Measurements from ENCODE around the gene DHRS2. TPM values are rescaled to one million over a fixed set of nuclear protein-coding genes. Genes with fewer than 3 reads are reported as not detected.

DHRS2 gene
- polyA plus RNA-seq, 1 donor from 2014 or later = 1.3 TPM

GRCh38 chr14:23645812-23646647 is 9.9 kb downstream of the DHRS2 start:
- no peaks in the 10 kb centered on the region for H3K36me3 ChIP-seq (ENCODE audit: insufficient read depth, low read length)

More at GRCh38 chr14:23645812-23646647, 9.9 kb downstream of the DHRS2 start:
- TF ChIP-seq EZH2 (IDR thresholded peaks at IDR 0.05; ENCODE audit: borderline replicate concordance, insufficient read depth, low read length, poor library complexity, severe bottlenecking) = no peak
- no peak for TF ChIP-seq POLR2AphosphoS5 (IDR thresholded peaks at IDR 0.05)
- no peak for TF ChIP-seq RAD21 (conservative IDR thresholded peaks at IDR 0.05)
- TF ChIP-seq TAF1 (IDR thresholded peaks at IDR 0.05; ENCODE audit: low read depth) = no peak
- TF ChIP-seq EP300 (conservative IDR thresholded peaks at IDR 0.05; ENCODE audit: poor library complexity, severe bottlenecking) = no peak
- TF ChIP-seq REST (IDR thresholded peaks at IDR 0.05; ENCODE audit: borderline replicate concordance) = no peak
- TF ChIP-seq, protein P1, sequence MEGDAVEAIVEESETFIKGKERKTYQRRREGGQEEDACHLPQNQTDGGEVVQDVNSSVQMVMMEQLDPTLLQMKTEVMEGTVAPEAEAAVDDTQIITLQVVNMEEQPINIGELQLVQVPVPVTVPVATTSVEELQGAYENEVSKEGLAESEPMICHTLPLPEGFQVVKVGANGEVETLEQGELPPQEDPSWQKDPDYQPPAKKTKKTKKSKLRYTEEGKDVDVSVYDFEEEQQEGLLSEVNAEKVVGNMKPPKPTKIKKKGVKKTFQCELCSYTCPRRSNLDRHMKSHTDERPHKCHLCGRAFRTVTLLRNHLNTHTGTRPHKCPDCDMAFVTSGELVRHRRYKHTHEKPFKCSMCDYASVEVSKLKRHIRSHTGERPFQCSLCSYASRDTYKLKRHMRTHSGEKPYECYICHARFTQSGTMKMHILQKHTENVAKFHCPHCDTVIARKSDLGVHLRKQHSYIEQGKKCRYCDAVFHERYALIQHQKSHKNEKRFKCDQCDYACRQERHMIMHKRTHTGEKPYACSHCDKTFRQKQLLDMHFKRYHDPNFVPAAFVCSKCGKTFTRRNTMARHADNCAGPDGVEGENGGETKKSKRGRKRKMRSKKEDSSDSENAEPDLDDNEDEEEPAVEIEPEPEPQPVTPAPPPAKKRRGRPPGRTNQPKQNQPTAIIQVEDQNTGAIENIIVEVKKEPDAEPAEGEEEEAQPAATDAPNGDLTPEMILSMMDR (IDR thresholded peaks at IDR 0.05; ENCODE audit: poor library complexity, severe bottlenecking) = no peak
- TF ChIP-seq SMC3 (conservative IDR thresholded peaks at IDR 0.05; ENCODE audit: poor library complexity) = no peak
- no peak for TF ChIP-seq MXI1 (conservative IDR thresholded peaks at IDR 0.05; ENCODE audit: poor library complexity, severe bottlenecking)
- no peak overlapping the region for H3K4me2 ChIP-seq (ENCODE audit: low read length)
- no peaks in the 10 kb centered on the region for H3K79me2 ChIP-seq (replicated peaks; ENCODE audit: insufficient read depth, low read length)
- no peaks in the 10 kb centered on the region for H3F3A ChIP-seq (ENCODE audit: insufficient read depth, low read length, poor library complexity, severe bottlenecking)
- no peaks in the 10 kb centered on the region for H3K9me3 ChIP-seq (ENCODE audit: low read length)
- no peaks in the 10 kb centered on the region for H3K27me3 ChIP-seq (ENCODE audit: insufficient read depth, low read depth, low read length)
- H3K4me3 ChIP-seq (ENCODE audit: low read length) = no peak overlapping the region
- no peak overlapping the region for H3K9ac ChIP-seq (ENCODE audit: low read length)
- no peak overlapping the region for H3K27ac ChIP-seq (ENCODE audit: low read length)
- H3K9me2 ChIP-seq (ENCODE audit: insufficient read depth, low read length) = no peaks in the 10 kb centered on the region
- H2AFZ ChIP-seq (ENCODE audit: low read depth, low read length) = no peak overlapping the region
- no peaks in the 10 kb centered on the region for H4K20me1 ChIP-seq (ENCODE audit: insufficient read depth)
